ENCODE results near the gene ISLR.

Gene ISLR

DNA sequence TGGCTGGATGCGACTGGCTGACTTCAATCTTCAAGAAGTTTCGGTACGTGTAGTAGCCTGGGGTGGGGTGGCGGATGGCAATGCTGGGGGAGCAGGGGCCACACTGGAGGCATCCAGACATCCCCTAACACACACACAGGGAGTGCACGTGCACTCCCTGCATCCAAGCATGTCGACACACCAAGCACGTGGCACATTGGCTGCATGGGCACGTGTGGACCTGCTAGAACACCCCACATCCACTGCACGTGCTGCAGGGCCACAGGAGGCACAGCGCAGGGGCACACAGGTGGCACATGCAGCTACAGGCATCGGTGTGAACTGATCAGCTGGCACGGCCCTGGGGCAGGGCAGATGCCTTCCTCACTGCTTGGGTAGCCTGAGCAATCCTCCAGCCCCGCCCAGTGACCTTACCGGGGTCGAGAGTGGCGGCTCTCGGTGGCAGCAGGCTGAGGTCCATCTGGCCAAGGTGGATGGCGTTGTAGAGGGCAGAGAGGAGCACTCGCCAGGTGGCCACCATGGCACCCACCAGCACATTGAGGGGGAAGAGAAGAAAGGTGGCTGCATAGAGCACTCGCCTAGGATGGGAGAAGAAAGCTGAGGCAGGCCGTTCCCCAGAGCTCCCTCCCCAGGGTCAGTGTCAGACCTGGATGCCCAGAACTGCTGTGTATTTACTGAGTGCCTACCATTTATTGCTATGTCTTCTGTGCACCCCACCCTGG lies 7.5 kb downstream of the ISLR start:
- Histone ChIP-seq H3K27ac (replicated peaks) (no peak overlapping the region), H3K27me3 (ENCODE audit: insufficient read depth, poor library complexity, severe bottlenecking) (no peaks in the 10 kb centered on the region), H3K4me3 (replicated peaks; ENCODE audit: insufficient read depth, low read length) (no peak overlapping the region)
- DNase-seq (ENCODE audit: low read depth in 1 of 2, low spot score in 1 of 2): no peak
- no peak for TF ChIP-seq POLR2AphosphoS5 (IDR thresholded peaks at IDR 0.05; ENCODE audit: low read depth)
- no peak for TF ChIP-seq SPI1 (IDR thresholded peaks at IDR 0.05; ENCODE audit: borderline replicate concordance, low read depth)
- TF ChIP-seq, protein P1, sequence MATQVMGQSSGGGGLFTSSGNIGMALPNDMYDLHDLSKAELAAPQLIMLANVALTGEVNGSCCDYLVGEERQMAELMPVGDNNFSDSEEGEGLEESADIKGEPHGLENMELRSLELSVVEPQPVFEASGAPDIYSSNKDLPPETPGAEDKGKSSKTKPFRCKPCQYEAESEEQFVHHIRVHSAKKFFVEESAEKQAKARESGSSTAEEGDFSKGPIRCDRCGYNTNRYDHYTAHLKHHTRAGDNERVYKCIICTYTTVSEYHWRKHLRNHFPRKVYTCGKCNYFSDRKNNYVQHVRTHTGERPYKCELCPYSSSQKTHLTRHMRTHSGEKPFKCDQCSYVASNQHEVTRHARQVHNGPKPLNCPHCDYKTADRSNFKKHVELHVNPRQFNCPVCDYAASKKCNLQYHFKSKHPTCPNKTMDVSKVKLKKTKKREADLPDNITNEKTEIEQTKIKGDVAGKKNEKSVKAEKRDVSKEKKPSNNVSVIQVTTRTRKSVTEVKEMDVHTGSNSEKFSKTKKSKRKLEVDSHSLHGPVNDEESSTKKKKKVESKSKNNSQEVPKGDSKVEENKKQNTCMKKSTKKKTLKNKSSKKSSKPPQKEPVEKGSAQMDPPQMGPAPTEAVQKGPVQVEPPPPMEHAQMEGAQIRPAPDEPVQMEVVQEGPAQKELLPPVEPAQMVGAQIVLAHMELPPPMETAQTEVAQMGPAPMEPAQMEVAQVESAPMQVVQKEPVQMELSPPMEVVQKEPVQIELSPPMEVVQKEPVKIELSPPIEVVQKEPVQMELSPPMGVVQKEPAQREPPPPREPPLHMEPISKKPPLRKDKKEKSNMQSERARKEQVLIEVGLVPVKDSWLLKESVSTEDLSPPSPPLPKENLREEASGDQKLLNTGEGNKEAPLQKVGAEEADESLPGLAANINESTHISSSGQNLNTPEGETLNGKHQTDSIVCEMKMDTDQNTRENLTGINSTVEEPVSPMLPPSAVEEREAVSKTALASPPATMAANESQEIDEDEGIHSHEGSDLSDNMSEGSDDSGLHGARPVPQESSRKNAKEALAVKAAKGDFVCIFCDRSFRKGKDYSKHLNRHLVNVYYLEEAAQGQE (IDR thresholded peaks at IDR 0.05; ENCODE audit: insufficient replicate concordance, low read depth): no peak
- TF ChIP-seq, protein P2, sequence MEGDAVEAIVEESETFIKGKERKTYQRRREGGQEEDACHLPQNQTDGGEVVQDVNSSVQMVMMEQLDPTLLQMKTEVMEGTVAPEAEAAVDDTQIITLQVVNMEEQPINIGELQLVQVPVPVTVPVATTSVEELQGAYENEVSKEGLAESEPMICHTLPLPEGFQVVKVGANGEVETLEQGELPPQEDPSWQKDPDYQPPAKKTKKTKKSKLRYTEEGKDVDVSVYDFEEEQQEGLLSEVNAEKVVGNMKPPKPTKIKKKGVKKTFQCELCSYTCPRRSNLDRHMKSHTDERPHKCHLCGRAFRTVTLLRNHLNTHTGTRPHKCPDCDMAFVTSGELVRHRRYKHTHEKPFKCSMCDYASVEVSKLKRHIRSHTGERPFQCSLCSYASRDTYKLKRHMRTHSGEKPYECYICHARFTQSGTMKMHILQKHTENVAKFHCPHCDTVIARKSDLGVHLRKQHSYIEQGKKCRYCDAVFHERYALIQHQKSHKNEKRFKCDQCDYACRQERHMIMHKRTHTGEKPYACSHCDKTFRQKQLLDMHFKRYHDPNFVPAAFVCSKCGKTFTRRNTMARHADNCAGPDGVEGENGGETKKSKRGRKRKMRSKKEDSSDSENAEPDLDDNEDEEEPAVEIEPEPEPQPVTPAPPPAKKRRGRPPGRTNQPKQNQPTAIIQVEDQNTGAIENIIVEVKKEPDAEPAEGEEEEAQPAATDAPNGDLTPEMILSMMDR (IDR thresholded peaks at IDR 0.05; ENCODE audit: insufficient read depth, low read length): no peak
- TF ChIP-seq GABPA (IDR thresholded peaks at IDR 0.05; ENCODE audit: low read depth): no peak

DNA sequence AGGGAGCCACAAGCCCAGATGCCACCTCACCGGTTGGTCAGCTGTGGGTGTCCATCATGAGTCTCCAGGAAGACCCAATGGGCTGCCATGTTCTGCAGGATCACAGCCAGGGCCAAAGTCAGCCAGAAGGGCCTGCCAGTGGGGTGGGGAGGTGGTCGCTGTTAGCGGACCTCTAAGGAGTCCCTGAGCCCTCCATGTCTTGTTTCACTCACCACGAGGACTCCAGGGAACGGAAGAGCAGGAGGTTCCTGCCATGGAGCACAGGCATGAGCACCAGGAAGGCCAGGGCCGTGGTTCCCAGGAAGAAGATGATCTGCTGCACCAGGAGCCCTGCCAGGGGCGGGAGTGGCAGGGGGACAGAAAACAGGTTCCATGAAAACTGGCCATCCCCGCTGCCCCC lies 8.6 kb downstream of the ISLR start:
- TF ChIP-seq POLR2AphosphoS5 (IDR thresholded peaks at IDR 0.05; ENCODE audit: low read depth) (no peak), GABPA (IDR thresholded peaks at IDR 0.05; ENCODE audit: low read depth) (no peak), SPI1 (IDR thresholded peaks at IDR 0.05; ENCODE audit: borderline replicate concordance, low read depth) (no peak)
- TF ChIP-seq, protein P1 (IDR thresholded peaks at IDR 0.05; ENCODE audit: insufficient replicate concordance, low read depth): no peak
- TF ChIP-seq, protein P2 (IDR thresholded peaks at IDR 0.05; ENCODE audit: insufficient read depth, low read length): no peak
- H3K27ac ChIP-seq (replicated peaks): no peak overlapping the region
- DNase-seq (ENCODE audit: low read depth in 1 of 2, low spot score in 1 of 2): no peak
- H3K4me3 ChIP-seq (replicated peaks; ENCODE audit: insufficient read depth, low read length): no peak overlapping the region
- no peaks in the 10 kb centered on the region for H3K27me3 ChIP-seq (ENCODE audit: insufficient read depth, poor library complexity, severe bottlenecking)

DNA sequence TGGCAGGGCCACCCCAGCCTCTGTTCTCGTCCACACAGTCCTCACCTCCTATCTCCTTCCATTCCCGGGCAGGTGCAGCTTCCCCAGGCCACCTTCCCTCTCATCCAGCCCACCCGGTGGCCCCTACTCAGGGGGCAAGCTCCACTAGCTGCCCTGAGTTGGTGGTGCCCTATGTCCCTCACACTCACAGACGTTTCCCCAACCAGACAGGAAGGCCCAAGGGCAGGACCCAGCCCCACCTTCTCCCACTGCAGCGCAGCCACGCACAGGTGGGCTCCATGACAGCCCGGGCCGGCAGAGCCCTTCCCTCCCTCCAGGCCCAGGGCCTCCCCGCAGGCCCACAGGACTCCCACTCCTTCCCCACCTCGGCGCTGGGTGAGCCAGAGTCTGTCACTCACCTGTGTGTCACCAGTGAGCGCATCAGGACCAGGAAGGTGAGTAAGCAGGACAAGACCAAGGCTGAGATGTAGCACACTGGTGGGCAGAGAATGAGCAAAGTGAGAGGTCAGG lies 11.1 kb downstream of the ISLR start:
- H3K27me3 ChIP-seq (ENCODE audit: insufficient read depth, poor library complexity, severe bottlenecking): no peaks in the 10 kb centered on the region
- TF ChIP-seq GABPA (IDR thresholded peaks at IDR 0.05; ENCODE audit: low read depth) (no peak), POLR2AphosphoS5 (IDR thresholded peaks at IDR 0.05; ENCODE audit: low read depth) (no peak), SPI1 (IDR thresholded peaks at IDR 0.05; ENCODE audit: borderline replicate concordance, low read depth) (no peak)
- TF ChIP-seq, protein P1 (IDR thresholded peaks at IDR 0.05; ENCODE audit: insufficient replicate concordance, low read depth): no peak
- TF ChIP-seq, protein P2 (IDR thresholded peaks at IDR 0.05; ENCODE audit: insufficient read depth, low read length): no peak
- no peak overlapping the region for H3K4me3 ChIP-seq (replicated peaks; ENCODE audit: insufficient read depth, low read length)

More for the DNA sequence above, 11.1 kb downstream of the ISLR start:
- DNase-seq (ENCODE audit: low read depth in 1 of 2, low spot score in 1 of 2): no peak
- H3K27ac ChIP-seq (replicated peaks): no peak overlapping the region

Data from HL-60 (cell line).